ENCODE data around the gene STOX2. TPM values are rescaled to one million over a fixed set of nuclear protein-coding genes. Genes with fewer than 3 reads are reported as not detected.
A peak's percentile ranks its signal among the peaks of the same experiment; 100 is the strongest.

STOX2 gene
- 0.16 and 0.49 TPM in 2 replicates for polyA plus RNA-seq (2012; rRNA removed)
- polyA plus RNA-seq (2012; cell fraction: cytosol; rRNA removed): 0.27 and 0.43 TPM in 2 replicates
- 0.43 and 1.5 TPM in 2 replicates for polyA plus RNA-seq (2012; cell fraction: nucleus; rRNA removed)

- H3K9ac ChIP-seq: no peak within 1 kb of the TSS
- H3K79me2 ChIP-seq (ENCODE audit: insufficient read depth): no peaks in the 10 kb centered on the region
- H3K27me3 ChIP-seq (ENCODE audit: insufficient read depth): peaks cover 46% of the 10 kb centered on the region
- POLR2A ChIA-PET: interaction anchor here (0.8 to 3.2 kb wide), 9 partner anchors 15 to 195 kb away, joined by 3 to 19 read pairs (median 7); no protein-coding TSS in a partner anchor
- peak within 1 kb of the TSS; percentile 63 for H2AFZ ChIP-seq (ENCODE audit: low read depth)
- peaks cover 0 to 3% of the 10 kb centered on the region in 2 experiments; a peak in 2 of 4 replicates for H3K4me1 ChIP-seq (ENCODE audit: control insufficient read depth in 1 of 2, insufficient read depth in 2 of 2, low read depth in 1 of 2, low read length in 1 of 2)
- peak within 1 kb of the TSS in 1 of 2 experiments; percentile 95; a peak in 2 of 4 replicates for H3K27ac ChIP-seq (ENCODE audit: low read depth in 2 of 2, low read length in 1 of 2)
- no peaks in the 10 kb centered on the region for H3K9me3 ChIP-seq
- DNase-seq: peak; percentile 93
- no peaks in the 10 kb centered on the region for H3K9me2 ChIP-seq
- CTCF ChIA-PET: interaction anchor here (0.6 to 6.8 kb wide), 11 partner anchors 24 to 263 kb away, joined by 3 to 64 read pairs (median 4); no protein-coding TSS in a partner anchor
- H3K4me2 ChIP-seq: peak within 1 kb of the TSS; percentile 83
- no peaks in the 10 kb centered on the region for H4K20me1 ChIP-seq (ENCODE audit: insufficient read depth)
- WGBS (ENCODE audit: low lambda C conversion rate): 4% methylated on average over 29 of the region's 45 CpGs
- TF ChIP-seq ELF1 (IDR thresholded peaks at IDR 0.05) (no peak), FOXJ3 (CRISPR knock-in tag; IDR thresholded peaks at IDR 0.05) (peak; percentile 56; the same call in 1 of the 2 replicates), MXI1 (IDR thresholded peaks at IDR 0.05; ENCODE audit: low read depth, low read length) (peak; percentile 96), RCOR1 (IDR thresholded peaks at IDR 0.05; ENCODE audit: low read length) (peak; percentile 35; the same call in 1 of the 2 replicates), MEF2A (IDR thresholded peaks at IDR 0.05; ENCODE audit: borderline replicate concordance, low read depth) (no peak), MAX (IDR thresholded peaks at IDR 0.05; ENCODE audit: low read depth) (no peak), RFX5 (IDR thresholded peaks at IDR 0.05; ENCODE audit: low read length) (peak; percentile 55; the same call in 1 of the 2 replicates), REST (IDR thresholded peaks at IDR 0.05; ENCODE audit: low read depth, low read length) (no peak), RAD21 (IDR thresholded peaks at IDR 0.05; ENCODE audit: low read length) (peak; percentile 17; the same call in 1 of the 2 replicates), PBX3 (IDR thresholded peaks at IDR 0.05) (no peak), EP300 (IDR thresholded peaks at IDR 0.05; ENCODE audit: borderline replicate concordance in 1 of 2, low read depth in 1 of 2, low read length in 1 of 2) (0 out of 4 replicates have a peak, but pooled peaks of 1 of the 2 experiments have one; percentile 39), CHD2 (IDR thresholded peaks at IDR 0.05; ENCODE audit: low read length, partially characterized antibody) (peak; percentile 56)
- H3K36me3 ChIP-seq (replicated peaks in 1 of 2; ENCODE audit: control insufficient read depth in 1 of 2, insufficient read depth in 2 of 2, low read length in 1 of 2): no peaks in the 10 kb centered on the region
- peak within 1 kb of the TSS; percentile 58 to 62 for H3K4me3 ChIP-seq (ENCODE audit: low read depth in 2 of 2, low read length in 1 of 2)
- no peaks in the 10 kb centered on the region for H3F3A ChIP-seq (replicated peaks; ENCODE audit: insufficient read depth)
Observed at GRCh38 chr4:183905081-183905592, at the start of gene STOX2. STOX2 (plus strand) TSS chr4:183905307; CDS start chr4:183906791, 1,484 bp downstream.

Data from SK-N-SH (cell line).